Fibroblast of mammary gland (primary cell): ENCODE results near the gene ENTHD1.

Experiments
- DNase-seq: peaks from one replicate; pipeline ENCODE4 v3.0.0-alpha.2; 2010; ENCODE audit warnings: low read depth
- H3K4me3 ChIP-seq: 2 replicates; pipeline ENCODE4 v1.5.1; 2011; ENCODE audit warnings: low read depth, mild to moderate bottlenecking, low read length, moderate library complexity; ENCODE audit not compliant: control insufficient read depth
- CTCF ChIP-seq: conservative IDR thresholded peaks from 2 replicates; pipeline ENCODE4 v1.5.1; 2011; ENCODE audit warnings: low read depth, low read length, inconsistent platforms; ENCODE audit not compliant: control insufficient read depth, insufficient read depth

The ENTHD1 gene

GRCh38 chr22:39893526-39893925, at the start of gene ENTHD1:
Gene ENTHD1, minus strand, starts transcription at chr22:39893760. Its CDS starts 6,012 bp downstream, at chr22:39887748.
- TF ChIP-seq CTCF: no peak
- DNase-seq: no peak
- H3K4me3 ChIP-seq: no peak within 1 kb of the TSS

- DNase-seq: no peak
- no peak overlapping the region for H3K4me3 ChIP-seq
- no peak for TF ChIP-seq CTCF
Measured at GRCh38 chr22:39943337-39943736, 49.8 kb upstream of the ENTHD1 start.

- H3K4me3 ChIP-seq: no peak overlapping the region
- no peak for TF ChIP-seq CTCF
- DNase-seq: no peak
Measured at GRCh38 chr22:39942439-39943230, 49.1 kb upstream of the ENTHD1 start.

- no peak for DNase-seq
- H3K4me3 ChIP-seq: no peak overlapping the region
- TF ChIP-seq CTCF: no peak
Measured at GRCh38 chr22:39941601-39942000, 48.0 kb upstream of the ENTHD1 start.

GRCh38 chr22:39940757-39941305, 47.3 kb upstream of the ENTHD1 start:
- no peak overlapping the region for H3K4me3 ChIP-seq

GRCh38 chr22:39939830-39940229, 46.3 kb upstream of the ENTHD1 start:
- no peak for DNase-seq
- TF ChIP-seq CTCF: no peak
- H3K4me3 ChIP-seq: no peak overlapping the region

More at GRCh38 chr22:39940757-39941305, 47.3 kb upstream of the ENTHD1 start:
- TF ChIP-seq CTCF: no peak
- peak; percentile 10 for DNase-seq
